Testis (tissue), 2 donors: Measurements from ENCODE around the gene YY1AP1.
"Not testable (repeated sequence)": the region's sequence is repeated elsewhere in the genome, so short reads cannot be mapped to it uniquely, and the experiment has no call there.

ENCODE experiments used
- CTCF ChIP-seq, 3 experiments: fragments of 450-650 bp in 2 of 3; fragments of 200-600 bp in 1 of 3; sonication (generic) in 1 of 3; IDR thresholded peaks; one replicate each; pipeline ENCODE4 v1.5.1; 2016 to 2019; ENCODE audit warnings: antibody characterized with exemption in 3 of 3, mild to moderate bottlenecking in 2 of 3, moderate library complexity in 1 of 3
- POLR2A ChIP-seq: fragments of 450-650 bp; IDR thresholded peaks from one replicate; pipeline ENCODE4 v1.6.1; 2017; ENCODE audit warnings: antibody characterized with exemption, mild to moderate bottlenecking, moderate library complexity

GRCh38 chr1:155642559-155643180, 45.9 kb downstream of the YY1AP1 start:
- not testable (repeated sequence) for TF ChIP-seq CTCF (IDR thresholded peaks at IDR 0.05); POLR2A
